Pulmonary artery endothelial cell (primary cell): ENCODE results near the gene TBX18. TPM values are rescaled to one million over a fixed set of nuclear protein-coding genes. Genes with fewer than 3 reads are reported as not detected.

Experiments used
- DNase-seq: peaks from one replicate; pipeline ENCODE4 v3.0.0-alpha.2; 2011; ENCODE audit warnings: low read depth, low spot score
- total RNA-seq: library from RNA; depleted of rRNA; stranded (reverse); fragments of >200 nt; gene quantifications from 2 replicates; pipeline ENCODE4 v1.2.3, GENCODE V29; 2014

The TBX18 gene
- total RNA-seq, 1 donor from 2014 or later = 26.8 TPM

DNA sequence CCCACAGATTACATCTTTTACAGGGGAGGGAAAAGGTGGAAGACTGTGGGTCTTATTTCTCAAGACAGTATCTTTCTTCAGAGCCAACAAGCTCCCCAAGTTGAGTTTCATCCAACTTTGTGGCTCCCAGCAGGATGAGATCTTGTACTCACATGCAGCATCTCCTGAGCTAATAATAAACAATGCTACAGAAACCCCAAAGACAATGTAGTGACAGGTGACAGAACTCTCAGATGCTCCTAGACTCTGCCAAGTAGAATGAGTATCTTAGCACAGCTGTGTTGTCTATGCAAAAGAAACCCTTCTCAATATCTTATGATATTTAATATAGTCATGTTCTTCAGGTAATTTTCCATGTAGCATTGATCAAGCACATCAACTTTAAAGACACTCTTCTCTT, 90.0 kb downstream of the TBX18 start:
- no peak for DNase-seq

- DNase-seq = no peak
These were observed 93.2 kb downstream of the TBX18 start for GRCh38 chr6:84671183-84671582.

GRCh38 chr6:84669945-84670344, 94.5 kb downstream of the TBX18 start:
- no peak for DNase-seq

DNA sequence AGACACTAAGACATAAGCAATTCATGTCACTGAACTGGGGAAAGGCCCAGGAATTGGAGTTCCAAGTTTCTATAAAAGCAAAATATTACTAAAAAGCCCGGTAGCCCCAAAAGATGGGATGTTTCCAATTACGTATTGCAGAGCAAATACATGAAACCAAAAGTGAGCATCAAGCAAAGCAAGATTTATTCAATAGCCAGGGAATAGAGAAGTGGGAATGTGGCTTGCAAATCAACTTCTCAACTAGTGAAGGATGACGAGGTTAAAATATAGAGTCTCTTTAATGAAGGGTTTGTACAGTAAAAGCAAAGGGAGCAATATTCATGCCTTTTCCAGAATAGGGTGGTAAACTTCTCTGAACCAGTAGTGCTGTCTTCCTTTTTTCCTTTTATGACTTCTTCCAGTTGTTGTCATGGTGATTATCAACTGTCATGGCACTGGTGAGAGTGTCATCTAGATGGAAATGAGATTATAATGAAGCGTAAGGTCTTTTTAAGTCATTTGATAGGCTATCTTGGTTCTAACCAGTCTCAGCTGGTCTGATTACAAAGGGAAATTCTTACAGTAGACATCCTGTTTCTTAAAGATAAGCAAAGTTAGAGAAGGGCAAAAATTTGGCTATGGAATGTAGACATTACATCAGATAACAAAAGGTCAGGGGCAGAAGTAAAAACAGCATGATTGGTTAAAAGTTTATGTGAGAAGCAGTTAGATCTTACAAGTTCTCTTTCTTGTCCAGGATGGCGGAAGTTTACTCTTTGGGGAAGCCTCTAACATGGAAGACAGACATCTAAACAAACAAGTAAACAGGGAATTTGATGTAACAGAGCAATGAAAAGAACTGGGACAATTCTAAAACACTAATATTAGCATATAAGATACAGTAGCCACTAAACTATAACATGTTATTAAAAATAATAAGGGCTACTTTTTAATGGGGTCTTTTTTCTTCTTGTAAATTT, 96.9 kb downstream of the TBX18 start:
- DNase-seq = peak; percentile 79

- no peak for DNase-seq
These were observed 99.0 kb downstream of the TBX18 start for GRCh38 chr6:84665401-84665800.

- DNase-seq = no peak
These were observed 100.5 kb downstream of the TBX18 start for GRCh38 chr6:84663866-84664265.

DNA sequence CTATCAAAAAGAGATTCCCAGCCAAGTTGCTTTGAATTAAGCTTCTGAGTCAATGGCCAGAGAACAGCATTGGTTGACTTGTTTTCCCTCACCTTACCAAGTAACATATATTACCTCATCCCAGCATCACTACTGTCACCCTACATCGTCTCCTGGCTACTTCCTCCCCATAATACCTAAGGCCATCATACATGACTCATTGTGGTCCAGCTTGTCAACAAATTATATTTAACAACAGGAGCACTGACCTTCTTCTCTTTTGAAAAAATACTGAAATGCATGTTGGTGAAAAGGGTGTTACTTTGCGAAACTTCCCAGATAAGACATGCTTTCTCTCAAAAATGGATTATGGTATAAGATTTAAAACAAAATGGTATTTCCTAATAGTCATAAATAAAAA, 106.9 kb downstream of the TBX18 start:
- no peak for DNase-seq

DNA sequence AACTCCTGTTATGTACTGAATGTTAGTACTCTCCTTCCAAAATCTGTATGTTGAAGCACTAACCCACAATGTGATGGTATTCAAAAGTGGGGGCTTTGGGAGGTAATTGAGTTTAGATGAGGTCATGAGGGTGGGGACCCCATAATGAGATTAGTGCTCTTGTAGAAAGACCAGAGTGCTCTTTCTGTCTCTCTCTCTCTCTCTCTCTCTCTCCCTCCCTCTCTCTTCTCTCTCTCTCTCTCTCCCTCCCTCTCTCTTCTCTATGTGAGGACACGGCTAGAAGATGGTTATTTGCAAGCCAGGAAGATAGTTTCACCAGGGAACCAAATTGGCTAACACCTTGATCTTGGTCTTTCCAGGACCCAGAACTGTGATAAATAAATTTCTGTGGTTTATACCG, 107.4 kb downstream of the TBX18 start:
- no peak for DNase-seq

DNA sequence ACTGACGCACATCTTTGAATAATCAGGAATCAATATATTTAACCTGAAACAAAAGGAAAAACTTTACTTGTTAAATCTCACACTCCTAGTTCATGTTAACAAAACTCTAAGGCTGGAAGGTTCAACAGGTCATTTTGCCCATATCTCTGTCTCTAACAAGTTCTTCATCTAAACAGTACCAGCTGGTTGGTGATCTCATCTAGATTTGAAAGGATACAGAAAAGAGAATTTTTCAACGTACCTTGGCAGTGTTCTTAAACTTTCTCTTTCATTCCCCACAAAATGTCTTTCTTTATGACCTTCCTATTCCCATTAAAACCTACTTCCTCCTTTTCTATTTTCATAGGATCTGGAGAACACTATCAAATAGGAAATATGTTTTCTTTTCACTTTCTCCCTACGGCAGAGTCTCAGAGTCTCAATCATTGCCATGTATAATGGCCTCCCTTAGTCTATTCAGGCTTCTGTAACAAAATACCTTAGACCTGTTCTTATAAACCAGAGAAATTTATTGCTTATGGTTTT, 111.3 kb downstream of the TBX18 start:
- DNase-seq = no peak

- peak; percentile 94 for DNase-seq
These were observed 111.9 kb downstream of the TBX18 start for GRCh38 chr6:84652356-84653026.

- DNase-seq = no peak
These were observed 112.8 kb downstream of the TBX18 start for GRCh38 chr6:84651583-84651982.

- DNase-seq = no peak
These were observed 116.0 kb downstream of the TBX18 start for GRCh38 chr6:84648444-84648843.

GRCh38 chr6:84645563-84646266, 118.7 kb downstream of the TBX18 start:
- DNase-seq = no peak

DNA sequence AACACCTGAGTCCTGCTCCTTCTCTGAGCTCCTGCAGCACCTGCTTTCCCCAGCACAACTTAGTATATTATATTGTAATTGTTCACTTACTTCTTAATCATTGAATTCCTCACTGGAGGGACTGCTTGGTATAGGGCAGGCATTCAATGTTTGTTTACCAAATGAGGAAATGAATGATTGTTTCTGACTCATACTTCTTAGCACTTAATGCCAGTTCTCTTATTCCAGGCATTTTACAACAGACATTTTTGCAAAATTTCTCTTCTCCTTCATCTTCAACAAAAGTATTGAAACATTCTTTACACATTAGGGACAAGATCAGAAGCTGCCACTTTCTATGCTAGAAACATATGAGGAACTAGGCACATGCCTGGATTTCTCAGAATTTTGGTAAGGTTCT, 119.4 kb downstream of the TBX18 start:
- peak; percentile 62 for DNase-seq

GRCh38 chr6:84643778-84644177, 120.6 kb downstream of the TBX18 start:
- DNase-seq = no peak

GRCh38 chr6:84641076-84641475, 123.3 kb downstream of the TBX18 start:
- no peak for DNase-seq

GRCh38 chr6:84639396-84639795, 125.0 kb downstream of the TBX18 start:
- DNase-seq = no peak

- DNase-seq = no peak
These were observed 126.1 kb downstream of the TBX18 start for GRCh38 chr6:84638286-84638685.
